Activated CD4-positive, alpha-beta T cell treated with anti-CD3 and anti-CD28 coated beads, Interleukin-2, amount 50 U/mL, for 24 hours (primary cell): ENCODE measurements around the gene ZMYM2.

Source experiments
- DNase-seq, 2 donors: peaks; one replicate each; pipeline ENCODE4 v3.0.0-alpha.2; 2020; ENCODE audit warnings: low read depth in 1 of 2, low spot score in 1 of 2

Gene ZMYM2

GRCh38 chr13:20131057-20131832 is 172.7 kb downstream of the ZMYM2 start:
- no peak for DNase-seq

GRCh38 chr13:20132052-20132634 is 173.6 kb downstream of the ZMYM2 start:
- no peak for DNase-seq

DNA sequence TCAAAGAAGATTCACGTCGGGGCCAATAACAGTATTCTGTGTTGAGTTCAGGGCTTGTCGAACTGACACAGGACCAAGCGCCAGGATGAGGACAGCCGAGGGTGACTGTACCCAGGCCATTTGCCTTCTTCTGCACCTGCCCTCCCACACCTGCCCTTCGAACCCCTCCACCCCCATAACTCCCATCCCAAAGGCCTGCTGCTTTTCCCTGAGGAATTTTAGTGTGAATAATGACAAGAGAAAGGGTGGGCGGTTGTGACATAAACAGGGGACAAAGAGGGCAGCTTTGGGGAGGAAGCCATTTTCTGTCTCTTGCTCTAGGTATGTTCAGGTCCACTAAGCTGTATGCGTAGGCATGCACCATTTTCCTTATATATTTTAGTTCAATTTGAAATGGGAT is 176.2 kb downstream of the ZMYM2 start:
- DNase-seq = no peak

DNA sequence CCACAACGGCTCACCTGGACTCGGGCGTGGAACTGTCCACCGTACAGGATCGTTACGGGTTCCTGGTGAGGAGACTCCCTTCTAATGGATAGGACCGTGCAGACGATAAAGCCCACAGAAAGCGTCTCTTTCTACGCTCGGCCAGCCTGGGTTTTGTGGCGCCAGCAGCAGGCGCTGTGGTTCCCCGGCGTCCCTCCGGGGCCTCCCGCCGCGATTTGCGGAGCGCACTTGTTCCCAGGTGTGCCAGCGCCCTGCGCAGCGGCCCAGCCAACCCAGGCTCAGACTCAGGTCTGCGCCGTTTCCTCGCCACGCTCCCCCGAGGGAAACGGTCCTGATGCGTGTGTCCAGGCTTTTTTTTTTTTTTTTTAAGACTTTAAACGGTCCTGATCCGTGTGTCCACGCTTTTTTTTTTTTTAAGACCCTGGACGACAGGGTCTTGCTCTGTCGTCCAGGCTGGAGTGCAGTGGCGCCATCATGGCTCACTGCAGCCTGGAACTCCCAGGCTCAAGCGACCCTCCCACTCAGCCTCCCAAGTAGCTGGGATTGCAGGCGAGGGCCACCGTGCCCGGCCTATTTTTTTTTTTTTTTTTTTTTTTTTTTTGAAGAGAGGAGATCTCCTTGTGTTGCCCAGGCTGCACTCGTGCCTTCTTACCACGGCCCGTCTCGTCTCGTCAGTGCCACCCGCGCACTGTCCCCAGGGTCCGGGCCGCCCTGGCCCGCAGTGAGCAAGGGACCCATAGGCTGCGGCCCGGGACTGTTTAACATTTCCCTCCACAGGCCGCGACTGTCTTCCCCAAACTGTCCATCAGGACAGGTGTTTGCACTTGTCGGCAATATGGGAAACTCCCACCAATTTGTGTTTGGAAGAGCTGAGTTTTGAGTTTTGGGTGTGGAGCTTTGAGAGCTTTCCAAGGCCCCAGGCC is 178.5 kb downstream of the ZMYM2 start:
- DNase-seq = peak in 1 of 2 donors; percentile 27

DNA sequence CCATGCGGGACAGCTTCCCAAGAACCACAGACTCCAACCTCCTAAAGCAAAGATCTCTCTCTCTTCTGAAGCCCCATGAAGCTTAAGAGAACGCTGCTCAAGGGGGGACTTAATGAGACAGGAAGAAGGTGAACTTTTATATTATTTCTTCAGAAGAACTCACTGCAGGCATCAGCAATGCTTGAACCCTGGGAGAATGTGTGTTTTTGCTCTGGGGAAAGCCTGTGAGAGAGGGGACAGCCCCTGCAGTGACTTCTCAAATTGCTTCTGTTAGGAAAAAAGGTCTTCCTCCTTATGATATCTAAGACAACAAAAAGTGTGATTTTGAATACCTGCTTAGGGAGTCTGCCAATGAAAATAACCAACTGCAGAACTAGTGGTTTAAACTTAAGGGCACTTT is 179.3 kb downstream of the ZMYM2 start:
- DNase-seq = no peak

DNA sequence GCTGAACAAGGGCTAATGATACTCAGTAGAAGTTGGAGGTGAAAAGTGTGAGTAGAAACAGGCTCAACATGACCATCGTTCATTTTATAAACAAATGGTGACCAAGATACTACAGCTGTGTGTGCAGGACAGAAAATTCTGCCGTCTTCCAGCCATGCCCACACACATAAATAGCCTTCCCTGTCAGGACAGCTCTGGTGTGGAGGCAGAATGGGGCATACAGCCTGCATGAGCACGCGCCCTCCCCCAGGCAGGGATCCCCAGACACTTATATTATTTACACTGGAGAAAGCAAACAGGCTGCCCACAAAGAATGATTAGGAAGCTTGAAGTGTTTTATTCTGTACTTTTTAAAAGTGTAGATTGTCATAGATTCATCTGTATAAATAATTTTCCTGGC is 182.0 kb downstream of the ZMYM2 start:
- DNase-seq = no peak
